Measurements from ENCODE around the gene PPIL4.

DNA sequence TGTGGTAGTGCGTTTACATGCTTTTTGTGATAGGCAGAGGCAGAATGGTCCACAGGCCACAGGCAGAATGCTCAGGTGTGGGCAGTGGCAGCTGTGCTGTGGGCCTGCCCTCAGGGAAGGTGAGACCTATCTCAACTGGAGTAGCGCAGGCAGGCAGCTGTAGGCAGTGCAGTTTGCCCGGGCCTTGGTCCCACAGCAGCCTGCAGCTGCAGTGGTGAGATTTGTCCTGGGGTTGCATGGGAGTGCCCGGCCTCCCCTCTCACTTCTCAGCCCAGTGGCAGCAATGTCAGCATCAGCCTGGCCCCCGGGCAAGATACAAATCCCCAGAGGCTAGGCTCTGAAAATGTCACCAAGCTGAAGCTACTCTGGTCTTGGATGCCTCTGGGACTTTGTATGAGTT is 6.1 kb upstream of the PPIL4 start:
- TF ChIP-seq CTCF (IDR thresholded peaks at IDR 0.05; ENCODE audit: extremely low read depth in 1 of 2, insufficient read depth in 1 of 2, low read depth in 1 of 2, low read length in 2 of 2) (no peak), EZH2 (IDR thresholded peaks at IDR 0.05; ENCODE audit: borderline replicate concordance, low read depth, low read length, severe bottlenecking) (no peak), POLR2A (IDR thresholded peaks at IDR 0.05; ENCODE audit: low read depth, low read length) (no peak), POLR2AphosphoS5 (IDR thresholded peaks at IDR 0.05; ENCODE audit: insufficient read depth, low read depth, low read length) (no peak), MYC (IDR thresholded peaks at IDR 0.05; ENCODE audit: low read depth, low read length) (no peak), JUN (IDR thresholded peaks at IDR 0.05; ENCODE audit: borderline replicate concordance, insufficient read depth, insufficient read length, low read depth) (no peak), MAX (IDR thresholded peaks at IDR 0.05; ENCODE audit: insufficient read depth, insufficient read length) (no peak), GATA2 (IDR thresholded peaks at IDR 0.05; ENCODE audit: insufficient read depth, insufficient read length, low read depth, low read length) (no peak), FOS (IDR thresholded peaks at IDR 0.05; ENCODE audit: borderline replicate concordance, insufficient read depth, low read length) (no peak)
